Neural cell (in vitro differentiated cells): ENCODE data around the gene PLCL2. TPM values are rescaled to one million over a fixed set of nuclear protein-coding genes. Genes with fewer than 3 reads are reported as not detected.

Source experiments
- H2AFZ ChIP-seq: fragments of 200-600, 300-800 bp; sonication (generic), shearing (Covaris generic); 2 replicates; pipeline ENCODE4 v1.6.0; 2014; ENCODE audit warnings: low read depth, mild to moderate bottlenecking, antibody characterized with exemption, low read length, moderate library complexity
- H3F3A ChIP-seq: fragments of 200-600 bp; shearing (Covaris generic); 2 replicates; pipeline ENCODE4 v1.6.1; 2016; ENCODE audit warnings: mild to moderate bottlenecking, moderate library complexity, mixed read lengths, antibody characterized with exemption, low read length; ENCODE audit not compliant: insufficient read depth, poor library complexity, severe bottlenecking
- H3K27ac ChIP-seq: fragments of 200-600, 300-800 bp; sonication (generic), shearing (Covaris generic); 2 replicates; pipeline ENCODE4 v1.5.1; 2014; ENCODE audit warnings: mild to moderate bottlenecking, low read length, moderate library complexity
- H3K27me3 ChIP-seq: fragments of 300-800, 200-600 bp; sonication (generic), shearing (Covaris generic); 2 replicates; pipeline ENCODE4 v1.6.0; 2014; ENCODE audit warnings: mild to moderate bottlenecking, low read depth, low read length, moderate library complexity; ENCODE audit not compliant: insufficient read depth
- H3K36me3 ChIP-seq: fragments of 300-800, 200-600 bp; sonication (generic), shearing (Covaris generic); 2 replicates; pipeline ENCODE4 v1.5.1; 2014; ENCODE audit warnings: mild to moderate bottlenecking, antibody characterized with exemption, low read length, moderate library complexity; ENCODE audit not compliant: insufficient read depth
- H3K4me2 ChIP-seq: fragments of 300-800, 200-600 bp; sonication (generic), shearing (Covaris generic); 2 replicates; pipeline ENCODE4 v1.6.0; 2014; ENCODE audit warnings: mild to moderate bottlenecking, low read length
- H3K4me3 ChIP-seq: fragments of 300-800, 200-600 bp; sonication (generic), shearing (Covaris generic); 2 replicates; pipeline ENCODE4 v1.5.1; 2014; ENCODE audit warnings: mild to moderate bottlenecking, low read length, moderate library complexity
- H3K79me2 ChIP-seq: fragments of 200-600 bp; shearing (Covaris generic); replicated peaks from 2 replicates; pipeline ENCODE4 v1.6.0; 2014; ENCODE audit warnings: mild to moderate bottlenecking, low read length, moderate library complexity; ENCODE audit not compliant: insufficient read depth
- H3K9ac ChIP-seq: fragments of 300-800, 200-600 bp; sonication (generic), shearing (Covaris generic); 2 replicates; pipeline ENCODE4 v1.6.1; 2016; ENCODE audit warnings: mild to moderate bottlenecking, low read length, mixed read lengths
- H3K9me2 ChIP-seq: fragments of 200-600 bp; shearing (Covaris generic); 2 replicates; pipeline ENCODE4 v1.6.1; 2016; ENCODE audit warnings: mild to moderate bottlenecking, low read length, mixed read lengths; ENCODE audit not compliant: insufficient read depth
- H3K9me3 ChIP-seq: fragments of 200-600, 300-800 bp; sonication (generic), shearing (Covaris generic); 2 replicates; pipeline ENCODE4 v1.6.1; 2016; ENCODE audit warnings: mild to moderate bottlenecking, mixed run types, low read length, moderate library complexity, mixed read lengths
- H4K20me1 ChIP-seq: fragments of 200-600 bp; shearing (Covaris generic); 2 replicates; pipeline ENCODE4 v1.6.1; 2016; ENCODE audit warnings: mild to moderate bottlenecking, mixed run types; ENCODE audit not compliant: insufficient read depth
- EP300 ChIP-seq: fragments of 450-650 bp; conservative IDR thresholded peaks from 2 replicates; pipeline ENCODE4 v1.6.1; 2014; ENCODE audit warnings: antibody characterized with exemption, mild to moderate bottlenecking, moderate library complexity; ENCODE audit not compliant: poor library complexity, severe bottlenecking
- EZH2 ChIP-seq: fragments of 200-600, 300-800 bp; shearing (Covaris generic), sonication (generic); IDR thresholded peaks from 2 replicates; pipeline ENCODE4 v1.6.1; 2014; ENCODE audit warnings: antibody characterized with exemption, low read length, borderline replicate concordance, mild to moderate bottlenecking; ENCODE audit not compliant: insufficient read depth, poor library complexity, severe bottlenecking
- MXI1 ChIP-seq: fragments of 450-650 bp; conservative IDR thresholded peaks from 2 replicates; pipeline ENCODE4 v1.6.1; 2014; ENCODE audit warnings: antibody characterized with exemption, mild to moderate bottlenecking; ENCODE audit not compliant: poor library complexity, severe bottlenecking
- POLR2AphosphoS5 ChIP-seq: IDR thresholded peaks from 2 replicates; pipeline ENCODE4 v1.6.1; 2012
- RAD21 ChIP-seq: fragments of 450-650 bp; conservative IDR thresholded peaks from 2 replicates; pipeline ENCODE4 v1.6.1; 2014; ENCODE audit warnings: antibody characterized with exemption, mild to moderate bottlenecking, moderate library complexity
- SMC3 ChIP-seq: fragments of 450-650 bp; conservative IDR thresholded peaks from 2 replicates; pipeline ENCODE4 v1.6.1; 2014; ENCODE audit warnings: antibody characterized with exemption, mild to moderate bottlenecking, moderate library complexity; ENCODE audit not compliant: poor library complexity
- TAF1 ChIP-seq: IDR thresholded peaks from 2 replicates; pipeline ENCODE4 v1.6.1; 2012; ENCODE audit warnings: low read depth
- polyA plus RNA-seq: library from polyadenylated mRNA; depleted of rRNA; stranded (reverse); fragments of >200 nt; gene quantifications from 2 replicates; pipeline ENCODE4 v1.2.3, GENCODE V29; 2014
- TF ChIP-seq, protein P1 (sequence below): fragments of 450-650 bp; IDR thresholded peaks from 2 replicates; pipeline ENCODE4 v1.5.1; 2014; ENCODE audit warnings: antibody characterized with exemption, mild to moderate bottlenecking, moderate library complexity; ENCODE audit not compliant: poor library complexity, severe bottlenecking
- TF ChIP-seq, protein P2 (sequence below): IDR thresholded peaks from 2 replicates; pipeline ENCODE4 v1.6.1; 2012; ENCODE audit warnings: borderline replicate concordance

PLCL2 gene
- polyA plus RNA-seq, 1 donor from 2014 or later: 69.8 TPM

DNA sequence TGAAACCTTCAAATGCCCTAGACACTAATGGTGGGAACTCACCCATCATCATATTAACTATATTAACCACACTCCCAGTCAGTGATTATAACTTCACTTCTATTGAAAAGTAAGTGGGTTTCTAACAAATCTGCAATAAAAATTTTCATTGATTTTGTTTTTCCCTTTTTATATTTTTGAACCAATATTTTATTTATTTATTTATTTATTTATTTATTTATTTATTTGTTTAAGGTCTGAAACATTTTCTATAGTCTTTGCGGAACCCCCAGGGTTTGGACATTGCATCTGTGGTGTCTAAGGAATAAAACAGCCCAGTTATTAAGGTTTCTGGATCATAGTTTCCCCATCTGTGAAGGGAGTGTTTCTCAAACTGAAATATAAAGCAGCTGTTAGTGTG is 16.2 kb upstream of the PLCL2 start:
- no peaks in the 10 kb centered on the region for H3K79me2 ChIP-seq
- no peaks in the 10 kb centered on the region for H3K9me2 ChIP-seq
- no peaks in the 10 kb centered on the region for H3F3A ChIP-seq
- H3K27me3 ChIP-seq: no peaks in the 10 kb centered on the region
- no peaks in the 10 kb centered on the region for H3K9me3 ChIP-seq
- H3K4me2 ChIP-seq: no peak overlapping the region
- no peaks in the 10 kb centered on the region for H4K20me1 ChIP-seq
- H3K4me3 ChIP-seq: no peak overlapping the region
- TF ChIP-seq, protein P1, sequence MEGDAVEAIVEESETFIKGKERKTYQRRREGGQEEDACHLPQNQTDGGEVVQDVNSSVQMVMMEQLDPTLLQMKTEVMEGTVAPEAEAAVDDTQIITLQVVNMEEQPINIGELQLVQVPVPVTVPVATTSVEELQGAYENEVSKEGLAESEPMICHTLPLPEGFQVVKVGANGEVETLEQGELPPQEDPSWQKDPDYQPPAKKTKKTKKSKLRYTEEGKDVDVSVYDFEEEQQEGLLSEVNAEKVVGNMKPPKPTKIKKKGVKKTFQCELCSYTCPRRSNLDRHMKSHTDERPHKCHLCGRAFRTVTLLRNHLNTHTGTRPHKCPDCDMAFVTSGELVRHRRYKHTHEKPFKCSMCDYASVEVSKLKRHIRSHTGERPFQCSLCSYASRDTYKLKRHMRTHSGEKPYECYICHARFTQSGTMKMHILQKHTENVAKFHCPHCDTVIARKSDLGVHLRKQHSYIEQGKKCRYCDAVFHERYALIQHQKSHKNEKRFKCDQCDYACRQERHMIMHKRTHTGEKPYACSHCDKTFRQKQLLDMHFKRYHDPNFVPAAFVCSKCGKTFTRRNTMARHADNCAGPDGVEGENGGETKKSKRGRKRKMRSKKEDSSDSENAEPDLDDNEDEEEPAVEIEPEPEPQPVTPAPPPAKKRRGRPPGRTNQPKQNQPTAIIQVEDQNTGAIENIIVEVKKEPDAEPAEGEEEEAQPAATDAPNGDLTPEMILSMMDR: no peak
- TF ChIP-seq EZH2 (no peak), TAF1 (no peak), EP300 (no peak), RAD21 (no peak), SMC3 (no peak), POLR2AphosphoS5 (no peak), MXI1 (no peak)
- TF ChIP-seq, protein P2, sequence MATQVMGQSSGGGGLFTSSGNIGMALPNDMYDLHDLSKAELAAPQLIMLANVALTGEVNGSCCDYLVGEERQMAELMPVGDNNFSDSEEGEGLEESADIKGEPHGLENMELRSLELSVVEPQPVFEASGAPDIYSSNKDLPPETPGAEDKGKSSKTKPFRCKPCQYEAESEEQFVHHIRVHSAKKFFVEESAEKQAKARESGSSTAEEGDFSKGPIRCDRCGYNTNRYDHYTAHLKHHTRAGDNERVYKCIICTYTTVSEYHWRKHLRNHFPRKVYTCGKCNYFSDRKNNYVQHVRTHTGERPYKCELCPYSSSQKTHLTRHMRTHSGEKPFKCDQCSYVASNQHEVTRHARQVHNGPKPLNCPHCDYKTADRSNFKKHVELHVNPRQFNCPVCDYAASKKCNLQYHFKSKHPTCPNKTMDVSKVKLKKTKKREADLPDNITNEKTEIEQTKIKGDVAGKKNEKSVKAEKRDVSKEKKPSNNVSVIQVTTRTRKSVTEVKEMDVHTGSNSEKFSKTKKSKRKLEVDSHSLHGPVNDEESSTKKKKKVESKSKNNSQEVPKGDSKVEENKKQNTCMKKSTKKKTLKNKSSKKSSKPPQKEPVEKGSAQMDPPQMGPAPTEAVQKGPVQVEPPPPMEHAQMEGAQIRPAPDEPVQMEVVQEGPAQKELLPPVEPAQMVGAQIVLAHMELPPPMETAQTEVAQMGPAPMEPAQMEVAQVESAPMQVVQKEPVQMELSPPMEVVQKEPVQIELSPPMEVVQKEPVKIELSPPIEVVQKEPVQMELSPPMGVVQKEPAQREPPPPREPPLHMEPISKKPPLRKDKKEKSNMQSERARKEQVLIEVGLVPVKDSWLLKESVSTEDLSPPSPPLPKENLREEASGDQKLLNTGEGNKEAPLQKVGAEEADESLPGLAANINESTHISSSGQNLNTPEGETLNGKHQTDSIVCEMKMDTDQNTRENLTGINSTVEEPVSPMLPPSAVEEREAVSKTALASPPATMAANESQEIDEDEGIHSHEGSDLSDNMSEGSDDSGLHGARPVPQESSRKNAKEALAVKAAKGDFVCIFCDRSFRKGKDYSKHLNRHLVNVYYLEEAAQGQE: no peak
- no peaks in the 10 kb centered on the region for H3K36me3 ChIP-seq
- no peak overlapping the region for H2AFZ ChIP-seq
- no peak overlapping the region for H3K9ac ChIP-seq
- no peak overlapping the region for H3K27ac ChIP-seq

DNA sequence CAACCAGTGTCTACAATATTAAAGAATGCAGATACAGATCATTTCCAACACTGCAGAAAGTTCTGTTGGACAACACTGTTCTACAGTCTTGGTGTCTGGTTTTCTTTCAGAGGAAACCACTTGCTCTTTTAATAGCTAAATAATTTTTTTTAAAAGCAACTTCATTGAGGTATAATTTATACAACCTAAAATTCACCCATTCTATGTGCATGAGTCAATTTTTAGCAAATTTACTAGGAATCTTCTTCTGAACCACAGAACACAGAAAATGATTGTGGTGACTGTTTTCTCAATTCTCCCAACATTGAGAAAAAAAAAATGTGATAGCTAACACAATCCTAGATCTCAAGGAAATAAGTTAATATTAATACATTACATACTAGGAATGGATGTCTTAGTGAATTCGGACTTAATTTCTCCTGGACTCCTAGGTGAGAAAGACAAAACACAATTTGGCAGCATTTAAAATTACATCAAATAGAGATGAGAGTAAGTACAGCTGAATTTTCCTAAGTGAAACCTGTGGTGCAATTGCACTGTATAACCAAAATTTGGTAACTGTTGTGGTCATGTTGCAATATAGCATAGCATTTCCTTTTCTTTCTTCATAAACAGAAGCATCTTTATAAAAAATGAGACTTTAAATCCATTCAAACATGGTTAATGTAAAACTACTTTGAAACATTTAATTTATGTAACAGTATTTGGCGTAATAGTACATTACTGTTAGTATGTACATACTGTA is 15.3 kb upstream of the PLCL2 start:
- no peaks in the 10 kb centered on the region for H3K9me3 ChIP-seq
- no peaks in the 10 kb centered on the region for H3K27me3 ChIP-seq
- no peak overlapping the region for H2AFZ ChIP-seq
- H3K9me2 ChIP-seq: no peaks in the 10 kb centered on the region
- no peak overlapping the region for H3K4me2 ChIP-seq
- H3K27ac ChIP-seq: no peak overlapping the region
- no peak overlapping the region for H3K9ac ChIP-seq
- H3F3A ChIP-seq: no peaks in the 10 kb centered on the region
- H3K4me3 ChIP-seq: no peak overlapping the region
- H3K36me3 ChIP-seq: no peaks in the 10 kb centered on the region
- no peaks in the 10 kb centered on the region for H4K20me1 ChIP-seq
- TF ChIP-seq, protein P2: no peak
- no peak for TF ChIP-seq MXI1
- TF ChIP-seq EZH2: no peak
- no peak for TF ChIP-seq EP300
- TF ChIP-seq, protein P1: no peak
- TF ChIP-seq RAD21: no peak
- TF ChIP-seq SMC3: no peak
- no peak for TF ChIP-seq TAF1
- no peak for TF ChIP-seq POLR2AphosphoS5
- H3K79me2 ChIP-seq: no peaks in the 10 kb centered on the region
